Measurements from ENCODE around the gene SLC39A3. TPM values are rescaled to one million over a fixed set of nuclear protein-coding genes. Genes with fewer than 3 reads are reported as not detected.

Gene SLC39A3
- total and polyA plus RNA-seq, 2 experiments from 2014 or later, result 33.5 to 47.4 TPM

DNA sequence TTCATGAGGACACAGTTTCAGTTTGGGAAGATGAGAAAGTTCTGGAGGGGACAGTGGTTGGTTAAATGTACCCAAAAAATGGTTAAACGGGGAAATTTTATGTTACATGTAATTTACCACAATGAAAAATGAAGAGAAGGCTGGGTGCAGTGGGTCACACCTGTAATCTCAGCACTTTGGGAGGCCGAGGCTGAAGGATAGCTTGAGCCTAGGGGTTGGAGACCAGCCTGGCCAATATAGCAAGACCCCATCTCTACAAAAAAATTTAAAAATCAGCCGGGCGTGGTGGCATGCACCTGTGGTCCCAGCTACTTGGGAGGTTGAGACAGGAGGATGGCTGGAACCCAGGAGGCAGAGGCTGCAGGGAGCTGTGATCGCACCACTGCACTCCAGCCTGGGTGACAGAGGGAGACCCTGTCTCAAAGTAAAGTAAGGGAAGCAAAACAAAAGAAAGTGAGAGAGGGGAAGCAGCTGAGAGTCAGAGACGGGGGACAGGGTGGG is 54.6 kb downstream of the SLC39A3 start:
- H3K4me3 Mint-ChIP-seq, result no peak overlapping the region
- Histone ChIP-seq H3K9me2 (ENCODE audit: insufficient read depth) (no peaks in the 10 kb centered on the region), H3K4me3 (no peak overlapping the region), H4K20me1 (replicated peaks; ENCODE audit: insufficient read depth) (no peaks in the 10 kb centered on the region; the same call in 1 of the 2 replicates), H3K27ac (ENCODE audit: low read depth) (no peak overlapping the region), H3K27me3 (ENCODE audit: insufficient read depth) (no peaks in the 10 kb centered on the region), H3K79me2 (replicated peaks; ENCODE audit: insufficient read depth) (no peaks in the 10 kb centered on the region), H3K4me2 (no peak overlapping the region), H3K4me1 (ENCODE audit: insufficient read depth) (no peaks in the 10 kb centered on the region), H3K36me3 (ENCODE audit: insufficient read depth) (no peaks in the 10 kb centered on the region), H3F3A (replicated peaks; ENCODE audit: low read depth) (no peaks in the 10 kb centered on the region), H2AFZ (no peak overlapping the region)
- ATAC-seq (no peak), DNase-seq (ENCODE audit: low spot score) (no peak)
- H3K9me3 Mint-ChIP-seq, result no peaks in the 10 kb centered on the region; the same call in 2 of the 3 replicates
- H3K27ac Mint-ChIP-seq, result no peak overlapping the region
- no peaks in the 10 kb centered on the region for H3K4me1 Mint-ChIP-seq
- peaks cover 5% of the 10 kb centered on the region; the same call in 2 of the 3 replicates for H3K36me3 Mint-ChIP-seq (ENCODE audit: low read depth)
- peaks cover 12% of the 10 kb centered on the region for H3K27me3 Mint-ChIP-seq (ENCODE audit: insufficient read depth, low read depth, poor library complexity)
- TF ChIP-seq EZH2phosphoT487 (IDR thresholded peaks at IDR 0.05; ENCODE audit: unreplicated experiment) (no peak), ZNF462 (CRISPR knock-in tag; IDR thresholded peaks at IDR 0.05) (no peak), STAT1 (IDR thresholded peaks at IDR 0.05; ENCODE audit: unreplicated experiment) (no peak), ZNF114 (CRISPR knock-in tag; IDR thresholded peaks at IDR 0.05) (no peak), POLR2AphosphoS5 (IDR thresholded peaks at IDR 0.05; ENCODE audit: low read depth) (no peak), ZNF331 (CRISPR knock-in tag; IDR thresholded peaks at IDR 0.05; ENCODE audit: low read depth) (no peak), EZH2 (IDR thresholded peaks at IDR 0.05; ENCODE audit: low read depth, unreplicated experiment) (no peak), NANOG (IDR thresholded peaks at IDR 0.05; ENCODE audit: borderline replicate concordance) (no peak), JUNB (IDR thresholded peaks at IDR 0.05; ENCODE audit: unreplicated experiment) (no peak), CTCF (conservative IDR thresholded peaks at IDR 0.05; ENCODE audit: low read depth in 2 of 2) (no peak), CREB1 (CRISPR knock-in tag; IDR thresholded peaks at IDR 0.05; ENCODE audit: low read depth) (no peak)
- TF ChIP-seq, protein P1, sequence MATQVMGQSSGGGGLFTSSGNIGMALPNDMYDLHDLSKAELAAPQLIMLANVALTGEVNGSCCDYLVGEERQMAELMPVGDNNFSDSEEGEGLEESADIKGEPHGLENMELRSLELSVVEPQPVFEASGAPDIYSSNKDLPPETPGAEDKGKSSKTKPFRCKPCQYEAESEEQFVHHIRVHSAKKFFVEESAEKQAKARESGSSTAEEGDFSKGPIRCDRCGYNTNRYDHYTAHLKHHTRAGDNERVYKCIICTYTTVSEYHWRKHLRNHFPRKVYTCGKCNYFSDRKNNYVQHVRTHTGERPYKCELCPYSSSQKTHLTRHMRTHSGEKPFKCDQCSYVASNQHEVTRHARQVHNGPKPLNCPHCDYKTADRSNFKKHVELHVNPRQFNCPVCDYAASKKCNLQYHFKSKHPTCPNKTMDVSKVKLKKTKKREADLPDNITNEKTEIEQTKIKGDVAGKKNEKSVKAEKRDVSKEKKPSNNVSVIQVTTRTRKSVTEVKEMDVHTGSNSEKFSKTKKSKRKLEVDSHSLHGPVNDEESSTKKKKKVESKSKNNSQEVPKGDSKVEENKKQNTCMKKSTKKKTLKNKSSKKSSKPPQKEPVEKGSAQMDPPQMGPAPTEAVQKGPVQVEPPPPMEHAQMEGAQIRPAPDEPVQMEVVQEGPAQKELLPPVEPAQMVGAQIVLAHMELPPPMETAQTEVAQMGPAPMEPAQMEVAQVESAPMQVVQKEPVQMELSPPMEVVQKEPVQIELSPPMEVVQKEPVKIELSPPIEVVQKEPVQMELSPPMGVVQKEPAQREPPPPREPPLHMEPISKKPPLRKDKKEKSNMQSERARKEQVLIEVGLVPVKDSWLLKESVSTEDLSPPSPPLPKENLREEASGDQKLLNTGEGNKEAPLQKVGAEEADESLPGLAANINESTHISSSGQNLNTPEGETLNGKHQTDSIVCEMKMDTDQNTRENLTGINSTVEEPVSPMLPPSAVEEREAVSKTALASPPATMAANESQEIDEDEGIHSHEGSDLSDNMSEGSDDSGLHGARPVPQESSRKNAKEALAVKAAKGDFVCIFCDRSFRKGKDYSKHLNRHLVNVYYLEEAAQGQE (IDR thresholded peaks at IDR 0.05; ENCODE audit: unreplicated experiment), result no peak
- TF ChIP-seq, protein P2, sequence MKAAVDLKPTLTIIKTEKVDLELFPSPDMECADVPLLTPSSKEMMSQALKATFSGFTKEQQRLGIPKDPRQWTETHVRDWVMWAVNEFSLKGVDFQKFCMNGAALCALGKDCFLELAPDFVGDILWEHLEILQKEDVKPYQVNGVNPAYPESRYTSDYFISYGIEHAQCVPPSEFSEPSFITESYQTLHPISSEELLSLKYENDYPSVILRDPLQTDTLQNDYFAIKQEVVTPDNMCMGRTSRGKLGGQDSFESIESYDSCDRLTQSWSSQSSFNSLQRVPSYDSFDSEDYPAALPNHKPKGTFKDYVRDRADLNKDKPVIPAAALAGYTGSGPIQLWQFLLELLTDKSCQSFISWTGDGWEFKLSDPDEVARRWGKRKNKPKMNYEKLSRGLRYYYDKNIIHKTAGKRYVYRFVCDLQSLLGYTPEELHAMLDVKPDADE (IDR thresholded peaks at IDR 0.05), result no peak

All from GM23338 (cell line).